Endodermal cell (in vitro differentiated cells): ENCODE results near the gene MEF2B. TPM values are rescaled to one million over a fixed set of nuclear protein-coding genes. Genes with fewer than 3 reads are reported as not detected.

Source experiments
- DNase-seq: peaks from one replicate; pipeline ENCODE4 v3.0.0-alpha.2; 2017
- H3K27ac ChIP-seq: 2 replicates; pipeline ENCODE4 v1.5.1; 2013; ENCODE audit warnings: mild to moderate bottlenecking, low read depth, low read length, moderate library complexity
- H3K27me3 ChIP-seq: 2 replicates; pipeline ENCODE4 v1.6.1; 2013; ENCODE audit warnings: mild to moderate bottlenecking, low read length, moderate library complexity; ENCODE audit not compliant: insufficient read depth, control insufficient read depth, poor library complexity, severe bottlenecking
- H3K36me3 ChIP-seq: 2 replicates; pipeline ENCODE4 v1.7.0; 2013; ENCODE audit warnings: mild to moderate bottlenecking, low read length, moderate library complexity; ENCODE audit not compliant: control insufficient read depth, insufficient read depth
- H3K4me1 ChIP-seq: one replicate; pipeline ENCODE4 v1.7.0; 2013; ENCODE audit warnings: low read length; ENCODE audit not compliant: control insufficient read depth, insufficient read depth
- H3K4me3 ChIP-seq: 2 replicates; pipeline ENCODE4 v1.5.1; 2013; ENCODE audit warnings: mild to moderate bottlenecking, low read length, moderate library complexity
- H3K9ac ChIP-seq: 2 replicates; pipeline ENCODE4 v1.6.1; 2013; ENCODE audit warnings: mild to moderate bottlenecking, low read length, moderate library complexity; ENCODE audit not compliant: poor library complexity, severe bottlenecking; ENCODE audit errors: extremely low read depth
- H3K9me3 ChIP-seq: 2 replicates; pipeline ENCODE4 v1.6.1; 2013; ENCODE audit warnings: mild to moderate bottlenecking, low read length, moderate library complexity; ENCODE audit not compliant: control insufficient read depth
- H3K27ac Mint-ChIP-seq: 2 replicates; pipeline ENCODE4 v1.8.0; 2020; ENCODE audit warnings: mixed read lengths
- H3K27me3 Mint-ChIP-seq: 2 replicates; pipeline ENCODE4 v1.8.0; 2021; ENCODE audit warnings: mild to moderate bottlenecking, mixed read lengths; ENCODE audit not compliant: insufficient read depth
- H3K36me3 Mint-ChIP-seq: 2 replicates; pipeline ENCODE4 v1.8.0; 2020; ENCODE audit warnings: low read depth, mixed read lengths
- H3K4me1 Mint-ChIP-seq: 2 replicates; pipeline ENCODE4 v1.8.0; 2020; ENCODE audit warnings: mixed read lengths
- H3K4me3 Mint-ChIP-seq: 2 replicates; pipeline ENCODE4 v1.8.0; 2020; ENCODE audit warnings: mild to moderate bottlenecking, moderate library complexity, mixed read lengths
- H3K9me3 Mint-ChIP-seq: 2 replicates; pipeline ENCODE4 v1.8.0; 2020; ENCODE audit warnings: mild to moderate bottlenecking, mixed read lengths
- CTCF ChIP-seq: fragments of 200-600 bp; sonication (generic); conservative IDR thresholded peaks from 2 replicates; pipeline ENCODE4 v1.5.0; 2021; ENCODE audit warnings: antibody characterized with exemption, mild to moderate bottlenecking
- WGBS, 2 experiments: methylation state at CpG; one replicate each; pipeline versions ENCODE4 v1.1.5 to v1.1.7; 2013; ENCODE audit warnings: missing lambda C conversion rate in 2 of 2, mixed read lengths in 1 of 2; ENCODE audit not compliant: insufficient coverage in 1 of 2, insufficient read length in 1 of 2; 5-methylcytosine and 5-hydroxymethylcytosine counted together
- total RNA-seq, 2 donors: library from RNA; stranded (reverse); fragmentation: NEBNext Ultra II Directional in 1 of 2; extraction: Animal tissue kit (Norgen Biotek cat#: 25700) in 1 of 2; gene quantifications; 2 replicates in 1 of 2; 3 replicates in 1 of 2; pipeline ENCODE4 v1.2.1, GENCODE V29; 2021

Gene MEF2B
- total RNA-seq, 2 donors from 2014 or later: 1.2 to 1.6 TPM

GRCh38 chr19:19142347-19142746 is 27.7 kb downstream of the MEF2B start:
- H3K36me3 Mint-ChIP-seq: no peaks in the 10 kb centered on the region

GRCh38 chr19:19140476-19140875 is 29.6 kb downstream of the MEF2B start:
- Mint-ChIP-seq H3K27me3 (peaks cover 30% of the 10 kb centered on the region), H3K9me3 (no peaks in the 10 kb centered on the region), H3K36me3 (no peaks in the 10 kb centered on the region), H3K4me3 (no peak overlapping the region), H3K27ac (no peak overlapping the region), H3K4me1 (peaks cover 11% of the 10 kb centered on the region)
- peak; percentile 40 for DNase-seq
- no peak for TF ChIP-seq CTCF
- WGBS, 2 experiments: 66 to 75% methylated on average over 5 of the region's 5 CpGs
- Histone ChIP-seq H3K9me3 (no peaks in the 10 kb centered on the region), H3K36me3 (no peaks in the 10 kb centered on the region), H3K4me1 (no peaks in the 10 kb centered on the region), H3K27ac (no peak overlapping the region), H3K9ac (no peak overlapping the region), H3K4me3 (no peak overlapping the region), H3K27me3 (peaks cover 4% of the 10 kb centered on the region)

More at GRCh38 chr19:19142347-19142746, 27.7 kb downstream of the MEF2B start:
- Mint-ChIP-seq H3K4me1 (peaks cover 5% of the 10 kb centered on the region), H3K9me3 (no peaks in the 10 kb centered on the region), H3K27ac (no peak overlapping the region), H3K4me3 (no peak overlapping the region), H3K27me3 (peaks cover 24% of the 10 kb centered on the region)
- Histone ChIP-seq H3K4me1 (no peaks in the 10 kb centered on the region), H3K27ac (no peak overlapping the region), H3K4me3 (no peak overlapping the region), H3K36me3 (no peaks in the 10 kb centered on the region), H3K27me3 (peaks cover 4% of the 10 kb centered on the region), H3K9ac (no peak overlapping the region), H3K9me3 (no peaks in the 10 kb centered on the region)
- DNase-seq: peak; percentile 24
- TF ChIP-seq CTCF: no peak
- WGBS, 2 experiments: 93% methylated on average over 9 to 12 of the region's 12 CpGs

- Histone ChIP-seq H3K36me3 (no peaks in the 10 kb centered on the region), H3K9me3 (no peaks in the 10 kb centered on the region), H3K9ac (no peak overlapping the region), H3K27ac (no peak overlapping the region), H3K4me1 (no peaks in the 10 kb centered on the region), H3K27me3 (peaks cover 4% of the 10 kb centered on the region), H3K4me3 (no peak overlapping the region)
- peak; percentile 7 for TF ChIP-seq CTCF
- H3K27me3 Mint-ChIP-seq: peaks cover 30% of the 10 kb centered on the region
- no peak for DNase-seq
- H3K4me1 Mint-ChIP-seq: peaks cover 14% of the 10 kb centered on the region
- no peak overlapping the region for H3K27ac Mint-ChIP-seq
- no peaks in the 10 kb centered on the region for H3K36me3 Mint-ChIP-seq
- H3K9me3 Mint-ChIP-seq: no peaks in the 10 kb centered on the region
- WGBS, 2 experiments: 40 to 48% methylated on average over 3 to 5 of the region's 5 CpGs
- H3K4me3 Mint-ChIP-seq: no peak overlapping the region
Observed at GRCh38 chr19:19139876-19140229, 30.2 kb downstream of the MEF2B start.
